ENCODE results near the gene AKNA. TPM values are rescaled to one million over a fixed set of nuclear protein-coding genes. Genes with fewer than 3 reads are reported as not detected.
"Not testable (repeated sequence)": the region's sequence is repeated elsewhere in the genome, so short reads cannot be mapped to it uniquely, and the experiment has no call there.

The AKNA gene
- total RNA-seq, 1 experiment from 2014 or later = 14.4 TPM

- H2AFZ ChIP-seq; intact Hi-C loops (cut with micrococcal nuclease; ENCODE audit: unreplicated experiment); H3K9me3 ChIP-seq (ENCODE audit: insufficient read depth, low read depth); H3F3A ChIP-seq (ENCODE audit: insufficient read depth, low read depth); DNase-seq; H3K4me1 ChIP-seq (replicated peaks; ENCODE audit: insufficient read depth); H3K4me2 ChIP-seq; CTCF ChIA-PET; H3K36me3 ChIP-seq (ENCODE audit: low read depth); H3K4me3 ChIP-seq; H3K27ac ChIP-seq; H3K9me2 ChIP-seq (ENCODE audit: insufficient read depth); H3K79me2 ChIP-seq (ENCODE audit: low read depth); H4K20me1 ChIP-seq (ENCODE audit: insufficient read depth); H3K27me3 ChIP-seq (ENCODE audit: insufficient read depth, low read depth); BruUV-seq (replicated peaks); POLR2A ChIA-PET (ENCODE audit: unreplicated experiment): not testable (repeated sequence)
Measured at GRCh38 chr9:114331229-114332195, 56.3 kb downstream of the AKNA start.

- Histone ChIP-seq H3K27ac (no peak overlapping the region), H3F3A (ENCODE audit: insufficient read depth, low read depth) (no peaks in the 10 kb centered on the region), H2AFZ (no peak overlapping the region), H3K36me3 (ENCODE audit: low read depth) (no peaks in the 10 kb centered on the region), H3K4me2 (no peak overlapping the region), H3K9me2 (ENCODE audit: insufficient read depth) (no peaks in the 10 kb centered on the region), H3K4me1 (replicated peaks; ENCODE audit: insufficient read depth) (no peaks in the 10 kb centered on the region), H3K9me3 (ENCODE audit: insufficient read depth, low read depth) (no peaks in the 10 kb centered on the region), H3K4me3 (no peak overlapping the region), H3K27me3 (ENCODE audit: insufficient read depth, low read depth) (no peaks in the 10 kb centered on the region), H3K79me2 (ENCODE audit: low read depth) (no peaks in the 10 kb centered on the region), H4K20me1 (ENCODE audit: insufficient read depth) (no peaks in the 10 kb centered on the region)
- ChIA-PET CTCF (no interaction called here), POLR2A (ENCODE audit: unreplicated experiment) (no interaction called here)
- intact Hi-C loops (cut with micrococcal nuclease; ENCODE audit: unreplicated experiment) = no loop called here
- DNase-seq = no peak
- no TSS peak for BruUV-seq (replicated peaks)
- TF ChIP-seq CTCF (conservative IDR thresholded peaks at IDR 0.05) (no peak), EZH2 (IDR thresholded peaks at IDR 0.05; ENCODE audit: low read depth) (no peak)
Measured at GRCh38 chr9:114330636-114331035, 57.1 kb downstream of the AKNA start.

GRCh38 chr9:114329625-114330022, 58.2 kb downstream of the AKNA start, which contains the start of gene ORM2:
TSS of gene ORM2 (plus strand) at chr9:114329869. CDS start at chr9:114329905, 36 bp downstream.
- H3K4me3 ChIP-seq; H2AFZ ChIP-seq; intact Hi-C loops (cut with micrococcal nuclease; ENCODE audit: unreplicated experiment); H3K79me2 ChIP-seq (ENCODE audit: low read depth); H4K20me1 ChIP-seq (ENCODE audit: insufficient read depth); H3K4me1 ChIP-seq (replicated peaks; ENCODE audit: insufficient read depth); H3K4me2 ChIP-seq; H3K27ac ChIP-seq; POLR2A ChIA-PET (ENCODE audit: unreplicated experiment); H3F3A ChIP-seq (ENCODE audit: insufficient read depth, low read depth); H3K9me3 ChIP-seq (ENCODE audit: insufficient read depth, low read depth); H3K27me3 ChIP-seq (ENCODE audit: insufficient read depth, low read depth); BruUV-seq (replicated peaks); H3K9me2 ChIP-seq (ENCODE audit: insufficient read depth); DNase-seq; CTCF ChIA-PET; H3K36me3 ChIP-seq (ENCODE audit: low read depth): not testable (repeated sequence)

GRCh38 chr9:114328937-114329624, 58.7 kb downstream of the AKNA start:
- H3K9me3 ChIP-seq (ENCODE audit: insufficient read depth, low read depth); H3K27me3 ChIP-seq (ENCODE audit: insufficient read depth, low read depth); BruUV-seq (replicated peaks); H3K36me3 ChIP-seq (ENCODE audit: low read depth); H3F3A ChIP-seq (ENCODE audit: insufficient read depth, low read depth); H2AFZ ChIP-seq; H3K4me1 ChIP-seq (replicated peaks; ENCODE audit: insufficient read depth); H3K9me2 ChIP-seq (ENCODE audit: insufficient read depth); H4K20me1 ChIP-seq (ENCODE audit: insufficient read depth); H3K4me2 ChIP-seq; DNase-seq; H3K79me2 ChIP-seq (ENCODE audit: low read depth); CTCF ChIA-PET; POLR2A ChIA-PET (ENCODE audit: unreplicated experiment); H3K27ac ChIP-seq; intact Hi-C loops (cut with micrococcal nuclease; ENCODE audit: unreplicated experiment); H3K4me3 ChIP-seq: not testable (repeated sequence)

GRCh38 chr9:114328357-114328820, 59.4 kb downstream of the AKNA start:
- H3K36me3 ChIP-seq (ENCODE audit: low read depth); H3K4me1 ChIP-seq (replicated peaks; ENCODE audit: insufficient read depth); H3K27ac ChIP-seq; CTCF ChIA-PET; H3K4me2 ChIP-seq; H2AFZ ChIP-seq; H3K9me3 ChIP-seq (ENCODE audit: insufficient read depth, low read depth); intact Hi-C loops (cut with micrococcal nuclease; ENCODE audit: unreplicated experiment); BruUV-seq (replicated peaks); H3K79me2 ChIP-seq (ENCODE audit: low read depth); H3F3A ChIP-seq (ENCODE audit: insufficient read depth, low read depth); H3K27me3 ChIP-seq (ENCODE audit: insufficient read depth, low read depth); H3K9me2 ChIP-seq (ENCODE audit: insufficient read depth); H3K4me3 ChIP-seq; H4K20me1 ChIP-seq (ENCODE audit: insufficient read depth); POLR2A ChIA-PET (ENCODE audit: unreplicated experiment); DNase-seq: not testable (repeated sequence)

Measured in PC-9 (cell line).